Dedifferentiated amniotic fluid mesenchymal stem cell (primary cell): ENCODE measurements around the gene PACRG.

Source experiments
- DNase-seq: peaks from one replicate; pipeline ENCODE4 v3.0.0-alpha.2; 2016; ENCODE audit errors: extremely low spot score

The PACRG gene

GRCh38 chr6:163199371-163199770 is 471.6 kb downstream of the PACRG start:
- no peak for DNase-seq

GRCh38 chr6:163200289-163200688 is 472.5 kb downstream of the PACRG start:
- no peak for DNase-seq

- DNase-seq = no peak
Measured at GRCh38 chr6:163200694-163201093, 472.9 kb downstream of the PACRG start.

DNA sequence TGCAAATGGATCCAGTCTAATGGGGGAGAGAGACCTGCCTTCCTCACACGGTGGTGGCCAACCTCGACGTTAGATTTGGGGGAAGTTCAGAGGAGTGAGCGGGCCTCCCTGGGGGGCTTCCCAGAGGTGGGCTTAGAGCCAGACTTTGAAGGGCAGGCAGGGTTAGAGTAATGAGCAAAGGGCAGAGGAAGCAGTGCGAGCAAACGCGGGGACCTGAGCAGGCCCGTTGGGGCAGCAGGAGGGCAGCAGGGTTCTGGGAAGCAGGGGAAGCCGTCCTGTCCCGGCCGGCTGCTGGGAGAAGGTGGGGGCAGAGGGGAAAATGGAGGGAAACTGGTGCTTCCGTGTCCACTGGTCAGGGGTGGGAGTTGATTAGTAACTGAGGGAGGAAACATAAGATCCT is 474.1 kb downstream of the PACRG start:
- DNase-seq = no peak

DNA sequence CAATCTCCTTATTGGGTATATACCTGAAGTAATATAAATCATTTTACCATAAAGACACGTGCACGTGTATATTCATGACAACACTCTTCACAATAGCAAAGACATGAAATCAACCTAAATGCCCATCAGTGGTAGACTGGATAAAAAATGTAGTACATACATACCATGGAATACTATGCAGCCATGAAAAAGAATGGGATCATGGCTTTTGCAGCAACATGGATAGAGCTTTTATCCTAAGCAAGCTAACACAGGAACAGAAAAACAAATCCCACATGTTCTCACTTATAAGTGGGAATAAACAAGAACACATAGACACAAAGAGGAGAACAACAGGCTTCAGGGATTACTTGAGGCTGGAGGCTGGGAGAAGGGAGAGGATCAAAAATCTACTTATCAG is 478.4 kb downstream of the PACRG start:
- DNase-seq = no peak

GRCh38 chr6:163207431-163208383 is 479.9 kb downstream of the PACRG start:
- no peak for DNase-seq

DNA sequence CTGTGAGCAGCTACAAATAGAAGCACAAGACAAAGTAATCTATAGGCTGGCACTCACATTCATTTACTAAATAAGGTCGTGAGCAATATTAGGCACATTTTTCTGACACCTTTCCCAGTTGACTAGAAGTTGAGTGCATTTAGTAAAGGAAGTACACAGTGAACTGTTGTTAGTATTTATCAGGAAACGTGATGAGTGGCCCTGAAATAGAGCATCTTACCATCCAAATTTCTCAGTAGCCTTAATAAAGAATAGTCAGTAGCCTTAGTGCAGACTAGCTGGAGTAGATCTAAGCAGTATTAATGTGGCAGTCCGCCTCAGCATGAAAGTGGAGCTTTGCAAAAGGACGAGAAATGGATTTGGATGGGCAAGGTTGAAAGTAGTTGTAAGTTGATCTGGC is 481.2 kb downstream of the PACRG start:
- DNase-seq = no peak

DNA sequence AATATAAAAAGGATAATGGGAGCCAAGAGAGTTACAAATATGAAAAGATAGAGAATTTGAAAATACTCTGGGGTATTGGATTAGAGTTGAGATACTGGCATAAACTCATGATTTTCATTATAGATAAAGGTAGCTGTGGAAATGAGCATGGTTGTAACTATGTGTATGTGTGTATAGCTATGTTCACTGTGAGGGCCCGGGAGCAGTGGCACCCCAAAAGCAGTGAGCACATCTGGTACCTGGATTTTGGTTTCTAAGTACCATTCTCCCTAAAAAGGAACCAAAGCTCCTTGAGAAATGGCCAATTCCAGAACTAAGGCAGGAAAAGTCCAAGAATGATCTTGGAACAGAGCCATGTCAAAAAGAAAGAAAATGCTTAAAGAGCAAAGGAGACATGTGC is 484.3 kb downstream of the PACRG start:
- no peak for DNase-seq

DNA sequence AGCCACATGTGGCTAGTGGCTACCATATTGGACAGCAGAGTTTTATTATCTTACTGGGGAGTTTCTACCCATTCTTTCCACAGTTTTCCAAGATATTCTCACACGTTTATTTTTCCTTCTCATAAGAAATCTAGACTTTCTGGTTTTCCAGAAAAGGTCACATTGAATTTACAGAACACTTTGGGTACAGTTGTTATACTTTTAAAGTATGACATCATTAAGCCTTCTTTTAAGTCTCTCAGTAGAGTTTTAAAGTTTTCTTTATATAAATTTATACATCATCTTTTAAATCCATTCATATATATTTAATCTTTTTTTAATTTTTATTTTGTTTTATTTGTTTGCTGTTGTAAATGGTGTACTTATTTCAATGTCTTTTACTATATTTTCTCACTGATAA is 486.5 kb downstream of the PACRG start:
- DNase-seq = no peak

DNA sequence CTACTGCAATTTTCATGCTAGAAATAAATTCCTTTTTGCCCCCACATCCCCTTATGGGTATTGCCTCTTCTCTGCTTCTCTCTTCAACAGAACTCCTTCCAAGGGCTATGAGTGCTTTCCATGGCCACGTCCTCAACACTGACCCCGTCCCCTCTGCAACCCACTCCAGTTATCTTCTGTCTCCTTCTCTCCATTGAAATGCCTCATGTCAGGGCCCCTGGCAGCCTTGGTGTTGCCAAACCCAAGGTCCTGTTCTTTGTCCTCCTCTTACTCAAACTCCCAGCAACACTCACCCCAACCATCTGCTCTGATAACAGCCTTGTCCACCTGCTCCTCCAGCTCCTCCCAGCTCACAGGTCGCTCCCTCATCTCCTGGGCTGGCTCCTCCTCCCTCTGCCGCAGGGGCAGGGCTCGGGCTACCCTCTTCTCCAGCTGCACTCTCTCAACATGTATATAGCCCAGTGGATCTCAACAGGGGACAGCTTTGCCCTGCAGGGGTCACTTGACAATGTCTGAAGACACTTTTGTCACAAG is 490.7 kb downstream of the PACRG start:
- DNase-seq = no peak

DNA sequence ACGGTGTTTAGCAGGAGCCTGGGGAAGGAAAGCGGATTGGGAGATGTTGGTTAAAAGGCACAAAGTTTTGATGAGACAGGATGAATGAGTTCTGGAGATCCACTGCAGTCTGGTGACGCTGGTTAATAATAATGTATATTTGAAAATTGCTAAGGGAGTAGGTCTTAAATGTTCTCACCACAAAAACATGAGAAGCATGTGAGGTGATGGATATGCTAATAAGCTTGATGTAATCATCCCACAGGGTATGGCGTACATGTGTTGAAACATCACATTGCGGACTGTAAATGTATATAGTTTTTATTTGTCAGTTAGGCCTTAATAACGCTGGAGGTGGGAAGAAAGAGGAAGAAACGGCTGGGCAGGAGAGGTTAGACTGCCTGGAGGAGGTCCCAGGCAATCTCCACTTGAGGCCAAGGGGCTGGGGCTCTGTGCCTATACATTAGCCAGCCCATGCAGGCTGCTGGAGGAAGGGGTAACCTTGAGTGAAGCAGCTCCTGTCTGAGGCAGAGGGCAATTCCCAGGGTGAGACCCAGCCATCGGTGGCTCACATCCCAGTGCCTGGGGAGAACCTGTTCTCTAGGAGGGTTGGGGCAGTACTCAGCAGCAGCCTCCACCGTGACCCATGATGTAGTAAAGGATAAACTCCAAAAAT is 498.5 kb downstream of the PACRG start:
- no peak for DNase-seq

GRCh38 chr6:163226836-163227485 is 499.2 kb downstream of the PACRG start:
- no peak for DNase-seq

GRCh38 chr6:163228041-163228440 is 500.3 kb downstream of the PACRG start:
- no peak for DNase-seq

- DNase-seq = no peak
Measured at GRCh38 chr6:163229050-163229449, 501.3 kb downstream of the PACRG start.

GRCh38 chr6:163230901-163231300 is 503.1 kb downstream of the PACRG start:
- DNase-seq = no peak

GRCh38 chr6:163231356-163232014 is 503.7 kb downstream of the PACRG start:
- no peak for DNase-seq

DNA sequence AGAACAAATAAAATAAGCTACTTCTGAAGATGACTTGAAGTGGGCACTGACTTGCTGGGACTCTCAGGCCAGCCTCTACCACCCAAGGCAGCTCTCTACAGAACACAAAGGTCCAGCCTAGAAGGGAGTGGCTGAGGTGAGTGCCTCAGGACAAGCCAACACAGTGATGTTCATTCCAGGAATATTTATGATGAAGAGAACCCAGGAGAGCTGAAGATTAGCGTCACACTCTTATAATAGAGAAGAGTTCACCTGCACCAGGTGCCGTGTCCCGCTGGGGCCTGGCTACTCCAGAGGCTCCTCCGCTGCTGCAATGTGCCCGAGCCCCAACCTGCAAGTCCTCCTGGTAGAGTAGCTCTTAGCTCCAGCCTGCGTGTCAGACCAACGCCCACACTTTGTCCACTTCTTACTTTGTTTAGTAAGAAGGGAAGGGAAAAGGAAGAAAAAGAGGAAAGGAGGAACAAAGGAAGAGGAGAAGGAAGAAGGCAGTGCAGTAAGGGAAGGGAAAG is 504.3 kb downstream of the PACRG start:
- DNase-seq = no peak

DNA sequence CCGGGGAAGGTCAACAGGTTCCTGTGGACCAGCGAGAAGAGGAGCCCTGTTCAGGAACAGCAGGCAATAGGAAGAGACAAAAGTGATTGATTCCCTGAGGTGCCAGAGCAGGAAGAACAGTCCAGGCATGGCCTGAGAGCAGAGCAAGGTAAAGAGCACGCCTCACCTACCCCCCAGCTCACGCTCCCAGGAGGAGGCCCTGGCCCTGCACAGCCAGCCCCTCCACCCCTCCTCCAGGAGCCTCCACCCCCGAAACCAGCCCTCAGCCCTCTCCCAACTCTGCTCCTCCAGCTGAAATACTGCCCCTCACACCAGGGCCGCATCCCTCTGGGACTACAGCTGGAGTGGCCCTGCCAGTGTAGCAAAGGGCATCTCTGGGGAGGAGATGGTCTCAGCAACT is 504.9 kb downstream of the PACRG start:
- DNase-seq = no peak

- DNase-seq = no peak
Measured at GRCh38 chr6:163237110-163237509, 509.3 kb downstream of the PACRG start.

DNA sequence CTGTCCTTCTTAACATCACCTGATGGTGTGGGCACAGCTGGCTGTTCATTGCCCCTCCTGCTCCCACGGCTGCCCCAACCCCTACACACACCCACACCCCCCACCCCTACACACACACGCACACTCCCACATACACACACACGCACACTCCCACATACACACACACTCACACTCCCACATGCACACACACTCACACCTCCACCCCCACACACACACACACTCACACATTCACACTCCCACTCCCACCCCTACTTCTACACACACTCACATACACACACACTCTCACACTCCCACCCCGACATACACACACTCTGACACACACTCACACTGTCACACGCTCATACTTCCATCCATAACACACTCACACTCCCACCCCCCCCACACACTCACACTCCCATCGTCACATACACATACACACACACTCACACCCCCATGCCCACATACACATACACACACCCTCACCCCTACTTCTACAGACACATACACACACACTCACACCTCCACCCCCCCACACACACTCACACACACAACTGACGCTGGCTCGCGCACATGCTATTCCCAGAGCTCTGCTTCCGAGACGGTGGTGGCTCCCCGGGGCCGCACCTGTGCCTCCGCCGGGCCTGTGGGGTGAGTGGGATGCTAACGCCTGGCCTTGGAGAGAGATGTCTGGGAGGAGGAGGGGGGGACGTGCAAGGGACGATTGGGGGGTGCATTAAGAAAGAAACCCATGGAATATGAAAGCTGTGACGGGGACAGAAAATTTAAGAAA is 512.0 kb downstream of the PACRG start:
- DNase-seq = no peak

GRCh38 chr6:163240556-163240955 is 512.8 kb downstream of the PACRG start:
- DNase-seq = no peak
